Neural crest cell (in vitro differentiated cells): Measurements from ENCODE around the gene HS3ST4. TPM values are rescaled to one million over a fixed set of nuclear protein-coding genes. Genes with fewer than 3 reads are reported as not detected.

Source experiments
- DNase-seq: peaks from one replicate; pipeline ENCODE4 v3.0.0; 2021; ENCODE audit warnings: low read depth, mixed read lengths, low spot score
- H3K27ac Mint-ChIP-seq: one replicate; pipeline ENCODE4 v1.8.0; 2021; ENCODE audit warnings: mild to moderate bottlenecking, mixed read lengths; ENCODE audit not compliant: unreplicated experiment
- H3K27me3 Mint-ChIP-seq: 2 replicates; pipeline ENCODE4 v1.8.0; 2021; ENCODE audit warnings: low read depth, mild to moderate bottlenecking, mixed read lengths
- H3K36me3 Mint-ChIP-seq: 2 replicates; pipeline ENCODE4 v1.8.0; 2021; ENCODE audit warnings: low read depth, mild to moderate bottlenecking, mixed read lengths
- H3K4me1 Mint-ChIP-seq: 2 replicates; pipeline ENCODE4 v1.8.0; 2021; ENCODE audit warnings: mixed read lengths
- H3K4me3 Mint-ChIP-seq: one replicate; pipeline ENCODE4 v1.8.0; 2021; ENCODE audit warnings: mild to moderate bottlenecking, mixed read lengths
- H3K9me3 Mint-ChIP-seq: 2 replicates; pipeline ENCODE4 v1.8.0; 2021; ENCODE audit warnings: mixed read lengths
- CTCF ChIP-seq: fragments of 200-600 bp; sonication (generic); conservative IDR thresholded peaks from 2 replicates; pipeline ENCODE4 v1.5.0; 2021; ENCODE audit warnings: antibody characterized with exemption, mild to moderate bottlenecking
- total RNA-seq: library from RNA; stranded (reverse); gene quantifications from 2 replicates; pipeline ENCODE4 v1.2.1, GENCODE V29; 2021

HS3ST4 gene
- total RNA-seq, 1 donor from 2014 or later, result 1.1 TPM

- no peaks in the 10 kb centered on the region for H3K27me3 Mint-ChIP-seq
- H3K36me3 Mint-ChIP-seq, result no peaks in the 10 kb centered on the region
- TF ChIP-seq CTCF, result no peak
- peak overlapping the region; percentile 48 for H3K27ac Mint-ChIP-seq
- H3K9me3 Mint-ChIP-seq, result peaks cover 3% of the 10 kb centered on the region
- H3K4me3 Mint-ChIP-seq, result no peak overlapping the region
- H3K4me1 Mint-ChIP-seq, result peaks cover 20% of the 10 kb centered on the region
- no peak for DNase-seq
Observed at GRCh38 chr16:25783226-25783625, 91.5 kb downstream of the HS3ST4 start.

GRCh38 chr16:25785361-25785760 lies 93.6 kb downstream of the HS3ST4 start:
- Mint-ChIP-seq H3K36me3 (no peaks in the 10 kb centered on the region), H3K4me3 (no peak overlapping the region), H3K27me3 (no peaks in the 10 kb centered on the region), H3K9me3 (no peaks in the 10 kb centered on the region), H3K27ac (no peak overlapping the region), H3K4me1 (peaks cover 20% of the 10 kb centered on the region)
- no peak for DNase-seq
- no peak for TF ChIP-seq CTCF

- Mint-ChIP-seq H3K4me1 (peaks cover 20% of the 10 kb centered on the region), H3K27me3 (no peaks in the 10 kb centered on the region), H3K9me3 (no peaks in the 10 kb centered on the region)
Observed at GRCh38 chr16:25786748-25787147, 95.0 kb downstream of the HS3ST4 start.

GRCh38 chr16:25788637-25789036 lies 96.9 kb downstream of the HS3ST4 start:
- H3K4me1 Mint-ChIP-seq, result peaks cover 6% of the 10 kb centered on the region
- TF ChIP-seq CTCF, result no peak
- no peak overlapping the region for H3K27ac Mint-ChIP-seq
- H3K27me3 Mint-ChIP-seq, result no peaks in the 10 kb centered on the region
- H3K9me3 Mint-ChIP-seq, result no peaks in the 10 kb centered on the region
- no peak for DNase-seq
- no peak overlapping the region for H3K4me3 Mint-ChIP-seq
- H3K36me3 Mint-ChIP-seq, result no peaks in the 10 kb centered on the region

More at GRCh38 chr16:25786748-25787147, 95.0 kb downstream of the HS3ST4 start:
- Mint-ChIP-seq H3K4me3 (no peak overlapping the region), H3K27ac (no peak overlapping the region), H3K36me3 (no peaks in the 10 kb centered on the region)
- no peak for DNase-seq
- no peak for TF ChIP-seq CTCF

- H3K9me3 Mint-ChIP-seq, result peaks cover 2% of the 10 kb centered on the region
- no peak for TF ChIP-seq CTCF
Observed at GRCh38 chr16:25796239-25796638, 104.5 kb downstream of the HS3ST4 start.

GRCh38 chr16:25798065-25798464 lies 106.3 kb downstream of the HS3ST4 start:
- Mint-ChIP-seq H3K9me3 (peaks cover 2% of the 10 kb centered on the region), H3K4me1 (no peaks in the 10 kb centered on the region), H3K4me3 (no peak overlapping the region), H3K27ac (no peak overlapping the region), H3K36me3 (no peaks in the 10 kb centered on the region), H3K27me3 (no peaks in the 10 kb centered on the region)
- DNase-seq, result no peak
- TF ChIP-seq CTCF, result no peak

More at GRCh38 chr16:25796239-25796638, 104.5 kb downstream of the HS3ST4 start:
- no peak for DNase-seq
- Mint-ChIP-seq H3K27ac (no peak overlapping the region), H3K4me3 (no peak overlapping the region), H3K4me1 (no peaks in the 10 kb centered on the region), H3K27me3 (no peaks in the 10 kb centered on the region), H3K36me3 (no peaks in the 10 kb centered on the region)
